Stimulated activated CD8-positive, alpha-beta memory T cell treated with anti-CD3 and anti-CD28 coated beads, Interleukin-12 subunit alpha, Interleukin-12 subunit beta, amount 100 ng/mL, for 24 hours (primary cell): Measurements from ENCODE around the gene MXD3.

Source experiments
- DNase-seq: peaks from one replicate; pipeline ENCODE4 v3.0.0-alpha.2; 2020; ENCODE audit errors: extremely low read depth

Gene MXD3

DNA sequence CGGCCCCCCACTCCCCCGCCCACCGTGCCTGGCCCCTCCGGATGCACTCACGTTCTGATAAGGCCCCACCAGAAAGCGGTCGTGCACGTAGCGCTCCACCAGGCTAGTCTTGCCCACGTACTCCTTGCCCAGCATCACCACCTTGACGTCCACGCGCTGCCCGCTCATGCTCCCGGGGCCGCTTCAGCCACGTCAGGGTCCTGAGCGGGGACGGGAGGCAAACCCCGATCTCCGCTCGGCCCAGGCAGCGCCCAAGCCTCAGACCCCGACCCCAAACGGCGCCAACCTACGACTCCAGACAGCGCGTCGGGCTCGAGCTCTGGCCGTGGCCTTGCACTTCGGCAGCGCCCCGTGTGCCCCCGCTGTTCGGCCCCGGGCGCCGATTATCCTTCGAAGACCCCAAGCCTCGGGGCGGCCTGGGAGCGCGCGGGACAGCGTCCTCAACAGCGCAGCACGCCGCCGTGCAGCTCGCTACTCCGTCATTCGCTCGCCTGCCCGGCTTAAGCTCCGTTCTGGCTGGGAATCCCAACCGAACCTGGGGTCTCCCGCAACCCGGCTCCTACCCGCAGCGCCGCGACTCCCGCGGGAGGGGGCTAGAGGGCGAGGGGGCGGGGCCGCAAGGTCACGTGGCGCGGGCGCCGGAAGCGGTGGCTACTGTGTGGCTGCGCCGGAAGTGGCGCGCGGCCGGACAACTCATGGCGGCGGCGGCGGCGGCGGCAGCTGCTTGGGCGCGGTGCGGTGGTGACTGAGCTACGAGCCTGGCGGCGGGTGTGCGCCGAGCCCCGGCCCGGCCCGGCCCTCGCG lies 8.4 kb downstream of the MXD3 start, which contains the start of the genes PRELID1 and RAB24:
Gene PRELID1, plus strand, starts transcription at position 679 of the 804 bp plus-strand sequence. CDS start 187 bp downstream, outside the sequence.
Gene RAB24, minus strand, starts transcription at position 599 of the 804 bp plus-strand sequence. Its CDS starts 431 bp downstream, at position 168.
- peak; percentile 81 for DNase-seq

DNA sequence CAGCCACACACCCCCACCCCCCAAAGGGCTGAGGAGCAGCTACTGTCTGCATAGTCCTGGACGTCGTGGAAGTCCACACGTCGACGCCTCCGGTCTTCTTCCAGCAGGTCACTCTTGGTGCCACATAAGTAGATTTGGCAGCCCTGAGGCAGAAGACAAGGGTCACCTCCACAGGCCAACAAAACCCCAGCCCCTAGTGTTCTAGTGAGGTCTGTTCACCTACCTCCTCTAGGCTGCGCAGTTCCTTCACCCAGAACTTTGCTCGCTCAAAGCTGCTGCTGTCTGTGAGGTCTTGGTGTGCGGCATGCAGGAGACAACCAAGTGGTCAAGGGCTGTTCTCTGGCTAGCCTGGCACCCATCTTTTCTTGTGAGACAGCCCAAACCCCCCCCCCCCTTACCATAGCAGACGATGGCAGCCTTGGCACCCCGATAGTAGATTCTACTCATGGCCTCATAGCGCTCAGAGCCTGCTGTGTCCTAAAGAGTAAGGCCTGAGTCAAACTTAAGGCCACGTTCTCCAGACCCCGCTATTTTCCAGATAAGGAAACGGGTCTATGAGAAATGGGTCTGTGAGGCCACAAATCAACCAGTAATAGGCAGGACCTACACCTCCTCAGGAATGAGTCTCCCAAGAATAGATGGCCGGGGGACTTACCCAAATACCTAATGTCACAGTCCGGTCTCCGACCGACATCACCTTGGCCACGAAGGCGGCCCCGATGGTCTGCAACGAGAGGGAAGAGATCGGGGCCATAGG lies 9.2 kb downstream of the MXD3 start:
- DNase-seq = no peak

DNA sequence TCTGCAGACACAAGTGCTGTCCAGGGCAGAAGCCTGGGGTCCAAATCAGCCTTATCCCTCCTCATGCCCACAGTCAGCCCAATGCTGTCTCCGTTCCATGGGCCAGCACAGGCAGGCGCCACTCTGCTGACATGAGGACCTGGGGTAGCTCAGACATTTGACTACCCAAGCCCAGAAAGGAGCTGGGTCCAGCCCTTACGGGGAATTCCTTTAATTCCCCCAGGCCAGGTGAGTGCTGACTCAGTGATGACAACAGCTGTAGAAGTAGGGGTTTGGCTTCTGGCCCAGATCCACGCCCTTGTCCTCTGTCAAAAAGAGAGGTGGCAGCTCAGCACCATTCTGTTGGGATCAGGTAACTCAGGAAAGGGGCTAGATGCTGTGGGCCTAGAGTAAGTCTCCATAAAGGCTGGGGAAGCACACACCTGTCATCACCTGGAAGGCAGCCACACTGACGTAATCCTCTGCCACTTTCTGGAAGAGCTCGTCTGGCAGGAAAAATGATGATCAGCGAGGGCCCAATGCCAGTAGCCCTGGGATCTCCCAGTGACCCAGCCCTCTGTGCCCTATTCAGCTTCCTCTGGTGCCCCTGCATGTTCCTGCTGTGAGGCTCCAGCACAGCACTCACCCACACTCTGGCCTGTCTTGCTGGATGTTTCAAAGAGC lies 10.1 kb downstream of the MXD3 start:
- DNase-seq = no peak

DNA sequence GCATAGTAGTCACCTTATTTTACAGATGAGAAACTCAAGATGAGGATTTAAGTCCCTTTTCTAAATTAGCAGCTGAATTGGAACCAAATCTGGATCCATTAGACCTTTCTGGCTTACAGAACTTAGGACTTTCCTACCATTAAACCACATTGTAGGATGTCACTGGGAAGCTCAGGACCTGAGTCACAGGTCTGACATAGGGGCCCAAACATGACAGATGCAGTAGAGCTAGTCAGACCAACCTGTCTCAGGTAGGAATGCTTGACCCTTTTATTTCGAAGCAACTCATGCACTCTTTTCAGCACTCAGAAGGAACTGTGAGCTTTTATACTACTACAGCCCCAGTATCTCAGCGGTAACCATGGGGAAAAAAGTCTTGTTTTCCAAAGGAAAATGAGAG lies 10.7 kb downstream of the MXD3 start:
- DNase-seq = no peak

DNA sequence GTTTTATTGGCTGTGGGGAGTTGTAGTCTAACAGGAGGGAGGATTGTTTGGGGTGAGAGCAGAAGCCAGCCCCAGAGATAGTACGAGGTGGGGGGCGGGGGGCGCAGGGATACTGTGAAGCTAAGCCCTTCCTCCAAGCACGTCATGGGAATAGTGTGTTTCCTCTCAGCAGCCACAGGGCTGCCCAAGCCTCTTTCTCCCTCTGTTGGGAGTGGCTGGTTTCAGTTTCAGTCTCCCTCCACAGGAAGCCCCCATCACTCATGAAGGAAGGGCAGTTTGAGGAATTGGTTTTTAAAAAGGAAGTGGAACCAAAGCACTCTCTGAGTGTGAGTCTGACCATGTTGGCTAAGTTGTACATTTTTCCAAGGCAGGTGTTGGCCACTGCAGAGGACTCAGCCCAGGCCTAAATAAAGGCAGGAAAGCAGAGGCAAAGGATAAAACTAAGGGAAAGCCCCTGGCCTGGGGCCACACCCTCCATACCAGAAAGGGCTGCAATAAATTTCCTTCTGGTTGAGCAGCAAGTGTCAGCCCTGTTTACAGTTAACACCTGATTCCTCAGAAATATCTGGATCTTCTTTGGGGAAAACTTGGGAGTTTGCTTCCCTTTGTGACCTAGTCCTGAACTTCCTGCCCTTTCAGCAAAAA lies 11.3 kb downstream of the MXD3 start:
- DNase-seq = no peak

DNA sequence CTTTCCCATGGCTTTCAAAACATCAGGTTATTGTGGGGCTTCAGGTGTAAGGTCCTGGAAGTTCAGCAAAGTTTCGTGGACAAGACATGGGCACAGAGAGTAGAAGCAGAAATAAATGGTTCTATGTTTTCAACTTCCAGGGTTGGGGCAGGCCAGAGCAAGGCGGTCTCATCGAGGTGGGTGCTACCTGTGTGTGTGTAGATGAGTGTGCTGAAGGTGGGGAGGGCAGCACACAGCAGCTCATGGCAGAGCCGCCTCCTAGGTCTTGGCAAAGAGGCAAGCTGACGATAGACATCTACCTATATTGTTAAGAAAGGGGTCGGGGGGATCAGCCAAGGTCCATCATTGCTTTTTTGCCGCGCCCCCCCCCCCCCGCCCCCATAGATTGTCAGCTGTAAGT lies 12.0 kb downstream of the MXD3 start:
- DNase-seq = no peak

DNA sequence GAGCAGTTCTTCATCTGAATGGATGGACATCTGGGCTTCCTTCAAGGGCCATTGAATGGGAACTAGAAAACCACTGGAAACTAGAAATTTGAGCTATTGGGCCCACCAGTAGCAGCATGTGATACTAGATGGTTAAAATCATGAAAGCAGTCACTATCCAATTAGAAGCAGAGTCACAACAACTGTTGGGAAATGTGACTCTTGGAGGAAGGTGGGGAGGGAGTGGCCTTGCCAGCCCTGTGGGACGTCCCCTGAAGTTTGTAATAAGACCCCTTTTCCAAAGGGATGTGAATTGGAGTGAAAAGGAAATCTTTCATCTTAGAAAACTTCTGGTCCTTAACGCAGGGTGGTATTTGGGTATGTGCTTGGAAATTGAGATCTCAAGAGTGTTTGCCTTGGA lies 13.8 kb downstream of the MXD3 start:
- DNase-seq = no peak

DNA sequence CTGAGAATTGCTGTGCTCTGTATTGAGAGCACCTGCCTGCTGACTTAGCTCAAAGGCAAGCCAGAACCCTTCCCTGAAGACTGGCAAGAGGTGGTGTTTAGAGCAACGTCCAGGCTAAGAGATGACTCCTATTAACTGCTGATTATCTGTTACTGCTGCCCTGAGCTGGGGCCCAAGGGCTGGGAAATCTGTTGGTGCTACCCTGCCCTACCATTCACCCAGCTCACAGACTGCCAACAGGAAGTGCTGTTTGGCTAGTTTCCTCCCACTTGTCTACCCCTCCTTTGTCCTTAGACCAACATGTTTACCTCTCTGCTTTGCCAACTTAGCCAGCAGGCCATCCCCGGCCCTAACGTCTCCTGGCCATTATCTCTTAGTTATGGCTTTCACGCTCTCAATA lies 15.1 kb downstream of the MXD3 start:
- DNase-seq = no peak

DNA sequence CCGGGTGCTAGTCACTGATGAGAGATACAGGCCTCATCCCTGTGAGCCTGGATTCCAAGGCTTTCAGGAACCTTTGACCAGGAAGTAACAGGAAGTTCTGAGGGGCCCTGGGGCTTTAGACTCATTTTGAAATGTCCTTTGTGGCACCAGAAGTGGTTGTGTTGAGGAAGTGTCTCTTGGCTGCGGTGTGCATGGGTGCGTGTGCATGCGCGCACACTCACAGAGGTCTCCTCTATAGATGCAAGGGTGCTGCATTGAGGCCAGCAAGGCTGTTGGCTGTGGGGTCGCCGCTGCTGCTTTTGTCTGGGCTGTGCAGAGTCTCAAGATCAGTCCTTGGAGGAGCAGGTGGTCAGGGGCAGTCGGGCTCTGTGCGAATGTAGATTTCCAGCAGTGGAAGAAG lies 15.8 kb downstream of the MXD3 start:
- DNase-seq = no peak

DNA sequence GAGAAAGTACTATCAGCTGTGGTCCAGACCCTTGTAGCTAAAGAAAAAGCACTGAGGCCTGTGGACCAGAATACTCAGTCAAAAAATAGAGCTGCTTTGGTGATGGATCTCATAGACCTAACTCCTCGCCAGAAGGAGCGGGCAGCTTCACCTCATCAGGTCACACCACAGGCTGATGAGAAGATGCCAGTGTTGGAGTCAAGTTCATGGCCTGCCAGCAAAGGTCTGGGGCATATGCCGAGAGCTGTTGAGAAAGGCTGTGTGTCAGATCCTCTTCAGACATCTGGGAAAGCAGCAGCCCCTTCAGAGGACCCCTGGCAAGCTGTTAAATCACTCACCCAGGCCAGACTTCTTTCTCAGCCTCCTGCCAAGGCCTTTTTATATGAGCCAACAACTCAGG lies 17.1 kb downstream of the MXD3 start:
- no peak for DNase-seq

DNA sequence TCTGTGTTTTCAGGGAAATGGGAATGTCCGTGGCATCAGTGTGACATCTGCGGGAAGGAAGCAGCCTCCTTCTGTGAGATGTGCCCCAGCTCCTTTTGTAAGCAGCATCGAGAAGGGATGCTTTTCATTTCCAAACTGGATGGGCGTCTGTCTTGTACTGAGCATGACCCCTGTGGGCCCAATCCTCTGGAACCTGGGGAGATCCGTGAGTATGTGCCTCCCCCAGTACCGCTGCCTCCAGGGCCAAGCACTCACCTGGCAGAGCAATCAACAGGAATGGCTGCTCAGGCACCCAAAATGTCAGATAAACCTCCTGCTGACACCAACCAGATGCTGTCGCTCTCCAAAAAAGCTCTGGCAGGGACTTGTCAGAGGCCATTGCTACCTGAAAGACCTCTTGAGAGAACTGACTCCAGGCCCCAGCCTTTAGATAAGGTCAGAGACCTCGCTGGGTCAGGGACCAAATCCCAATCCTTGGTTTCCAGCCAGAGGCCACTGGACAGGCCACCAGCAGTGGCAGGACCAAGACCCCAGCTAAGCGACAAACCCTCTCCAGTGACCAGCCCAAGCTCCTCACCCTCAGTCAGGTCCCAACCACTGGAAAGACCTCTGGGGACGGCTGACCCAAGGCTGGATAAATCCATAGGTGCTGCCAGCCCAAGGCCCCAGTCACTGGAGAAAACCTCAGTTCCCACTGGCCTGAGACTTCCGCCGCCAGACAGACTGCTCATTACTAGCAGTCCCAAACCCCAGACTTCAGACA lies 17.7 kb downstream of the MXD3 start:
- DNase-seq = no peak

DNA sequence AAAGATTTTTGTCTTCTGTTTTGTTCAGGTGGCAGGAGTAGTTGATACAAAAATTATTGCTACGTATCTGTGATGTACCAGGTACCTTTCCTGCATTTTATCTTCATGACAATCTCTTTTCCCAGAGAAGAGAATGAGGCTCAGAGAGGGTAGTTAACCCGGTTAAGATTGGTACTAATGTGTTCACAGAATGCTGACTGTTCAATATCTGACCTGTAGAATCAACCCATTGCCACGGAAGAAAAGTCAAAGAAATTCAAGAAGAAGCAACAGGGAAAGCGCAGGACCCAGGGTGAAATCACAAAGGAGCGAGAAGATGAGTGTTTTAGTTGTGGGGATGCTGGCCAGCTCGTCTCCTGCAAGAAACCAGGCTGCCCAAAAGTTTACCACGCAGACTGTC lies 20.0 kb downstream of the MXD3 start:
- no peak for DNase-seq

DNA sequence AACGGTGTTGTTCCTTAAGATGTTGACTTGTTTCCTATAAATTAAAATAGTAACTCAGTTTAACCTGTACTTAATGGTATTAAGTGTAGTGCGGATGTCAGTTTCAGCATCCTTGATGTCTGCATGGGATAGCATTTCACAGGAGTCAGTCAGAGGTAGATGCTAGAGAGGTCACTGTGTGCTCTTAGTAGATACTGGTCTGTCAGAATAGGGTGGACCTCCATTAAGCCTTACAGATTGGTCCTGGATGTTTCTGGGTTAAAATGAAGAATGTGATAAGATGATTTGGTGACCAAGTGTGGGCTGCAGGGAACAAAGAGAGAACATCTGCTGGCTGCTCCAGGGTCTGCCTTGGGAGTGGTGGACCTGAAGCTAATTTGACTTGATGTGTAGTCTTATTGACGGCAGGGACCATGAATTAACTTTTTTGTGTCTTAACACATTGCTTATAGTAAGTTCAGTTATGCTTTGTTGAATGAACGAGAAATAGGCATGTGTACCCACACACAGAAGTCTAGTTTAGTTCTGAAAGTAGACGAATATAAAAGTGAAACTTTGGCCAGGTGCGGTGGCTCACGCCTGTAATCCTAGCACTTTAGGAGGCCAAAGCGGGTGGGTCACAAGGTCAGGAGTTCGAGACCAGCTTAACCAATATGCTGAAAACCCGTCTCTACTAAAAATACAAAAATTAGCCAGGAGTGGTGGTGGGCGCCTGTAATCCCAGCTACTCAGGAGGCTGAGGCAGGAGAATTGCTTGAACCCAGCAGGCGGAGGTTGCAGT lies 20.7 kb downstream of the MXD3 start:
- no peak for DNase-seq

DNA sequence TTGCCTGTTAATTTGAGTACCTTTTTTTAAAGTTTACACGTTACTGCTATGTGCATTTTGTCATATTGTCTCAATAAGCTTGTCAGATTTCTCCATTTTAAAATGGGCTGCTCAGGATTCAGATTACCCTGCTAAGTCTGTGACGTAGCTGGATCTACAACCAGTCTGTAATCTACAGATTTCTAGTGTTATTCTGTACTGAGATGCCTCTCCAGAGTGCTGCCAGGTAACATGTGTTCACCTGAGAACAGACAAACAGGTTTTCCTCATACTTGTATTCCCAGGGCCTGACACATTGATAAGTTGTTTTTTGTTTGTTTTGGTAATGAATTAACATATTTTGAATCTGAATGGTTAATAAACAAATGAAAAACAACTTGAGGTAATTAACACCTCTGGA lies 23.5 kb downstream of the MXD3 start:
- DNase-seq = no peak

DNA sequence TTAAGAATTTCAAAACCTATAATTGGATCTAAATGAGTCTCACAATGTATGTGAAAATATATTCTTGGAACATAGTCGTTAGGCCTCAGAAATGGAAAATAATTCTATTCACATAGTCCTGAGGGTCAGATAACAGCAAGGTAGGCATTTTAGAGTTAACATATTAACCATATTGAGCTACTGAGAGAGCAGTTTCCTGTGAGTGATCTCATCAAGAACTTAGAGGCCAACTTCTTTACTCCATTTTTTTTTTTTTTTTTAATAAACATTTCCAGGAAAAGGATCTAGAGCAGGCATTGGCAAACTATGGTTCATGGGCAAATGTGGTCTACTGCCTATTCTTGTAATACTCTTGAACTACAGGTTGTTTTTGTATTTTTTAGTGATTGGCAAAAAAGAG lies 34.8 kb downstream of the MXD3 start:
- no peak for DNase-seq

DNA sequence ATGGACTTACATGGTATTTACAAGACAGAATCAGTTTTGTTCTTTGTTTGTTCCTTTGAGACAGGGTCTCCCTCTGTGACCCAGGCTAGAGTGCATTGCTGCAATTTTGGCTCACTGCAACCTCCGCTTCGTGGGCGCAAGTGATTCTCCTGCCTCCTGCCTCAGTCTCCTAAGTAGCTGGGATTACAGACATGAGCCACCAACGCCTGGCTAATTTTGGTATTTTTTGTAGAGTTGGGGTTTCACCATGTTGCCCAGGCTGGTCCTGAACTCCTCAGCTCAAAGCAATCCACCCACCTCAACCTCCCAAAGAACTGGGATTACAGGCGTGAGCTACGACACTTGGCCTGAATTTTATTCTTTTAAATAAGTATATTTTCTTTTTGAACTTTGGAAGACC lies 35.8 kb downstream of the MXD3 start:
- DNase-seq = no peak

DNA sequence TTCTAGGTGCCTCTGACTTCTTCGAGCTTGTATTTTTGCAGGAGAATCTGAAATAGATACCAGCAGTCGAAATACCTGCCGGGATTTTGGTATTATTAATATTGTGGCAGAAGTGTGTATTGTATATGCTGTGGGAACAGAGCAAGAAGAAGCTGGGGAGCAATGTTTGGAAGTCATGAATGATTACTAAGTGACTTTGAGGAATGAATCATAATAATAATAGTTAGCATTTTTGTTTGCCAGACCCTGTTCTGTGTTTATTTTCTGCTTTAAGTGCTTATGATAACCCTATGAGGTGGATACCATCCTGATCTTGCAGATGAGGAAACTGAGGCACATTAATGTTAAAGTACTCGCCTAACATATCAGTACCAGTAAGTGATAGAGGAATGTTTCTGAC lies 40.6 kb downstream of the MXD3 start:
- DNase-seq = no peak

DNA sequence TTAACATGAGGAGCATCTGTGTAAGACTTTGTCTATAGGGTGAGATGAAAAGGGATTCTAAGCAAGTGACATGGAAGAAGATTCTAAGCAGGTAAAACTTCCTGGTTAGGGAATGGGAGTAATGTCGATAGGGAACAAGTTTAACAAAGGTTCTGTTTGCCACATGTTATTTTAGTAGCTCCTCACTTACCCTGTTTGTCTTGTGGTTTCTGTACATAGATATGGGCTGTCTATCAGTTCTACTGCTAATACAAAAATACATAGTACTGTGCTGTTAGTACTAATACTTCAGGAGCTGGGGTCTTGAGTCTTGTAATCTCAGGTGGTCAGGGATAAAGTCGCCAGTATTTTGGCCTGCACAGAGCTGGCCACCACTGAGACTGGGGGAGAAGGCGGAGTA lies 41.0 kb downstream of the MXD3 start:
- no peak for DNase-seq

DNA sequence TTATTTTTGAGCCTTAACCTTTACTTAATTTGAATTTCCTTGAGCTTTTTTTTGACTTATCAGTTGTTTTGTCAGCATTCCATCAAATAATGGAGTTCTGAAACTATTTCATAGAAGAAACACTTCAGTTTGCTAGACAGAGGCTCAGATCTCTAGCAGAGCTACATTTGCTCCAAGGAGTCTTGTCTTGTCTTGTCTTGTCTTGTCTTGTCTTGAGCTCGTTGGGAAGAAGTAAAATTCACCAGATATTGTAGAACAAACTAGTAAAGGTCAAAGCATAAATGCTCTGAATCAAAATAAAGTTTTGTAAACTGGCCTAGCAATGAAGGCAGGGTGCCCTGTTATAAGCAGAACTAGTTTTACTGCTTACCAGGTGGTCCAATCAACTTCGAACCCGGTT lies 41.7 kb downstream of the MXD3 start:
- no peak for DNase-seq

DNA sequence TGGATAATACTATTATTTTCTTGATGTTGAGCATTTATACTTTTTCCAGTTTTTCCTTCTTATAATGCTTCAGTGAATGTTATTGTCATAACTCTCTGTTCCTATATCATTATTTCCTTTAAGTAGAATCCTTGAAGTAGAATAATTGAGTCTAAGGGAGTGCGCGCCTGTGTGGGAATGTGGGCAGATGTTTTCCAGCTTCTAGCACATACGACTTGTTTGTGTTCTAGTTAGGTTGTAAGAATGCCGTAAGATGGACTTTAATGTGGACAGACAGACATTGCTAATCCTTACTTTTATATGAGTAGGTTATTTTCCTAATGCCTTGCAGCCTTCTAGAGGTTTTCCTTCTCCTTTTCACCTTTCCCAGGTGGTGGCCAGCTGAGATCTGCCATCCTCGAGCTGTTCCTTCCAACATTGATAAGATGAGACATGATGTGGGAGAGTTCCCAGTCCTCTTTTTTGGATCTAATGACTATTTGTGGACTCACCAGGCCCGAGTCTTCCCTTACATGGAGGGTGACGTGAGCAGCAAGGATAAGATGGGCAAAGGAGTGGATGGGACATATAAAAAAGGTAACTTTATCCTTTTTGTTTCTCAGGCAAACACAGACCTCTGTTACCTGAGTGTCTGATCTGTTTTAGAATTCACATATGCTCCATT lies 42.3 kb downstream of the MXD3 start:
- no peak for DNase-seq
